Measurements from ENCODE around the gene SCGB1C2.
"Not testable (repeated sequence)": the region's sequence is repeated elsewhere in the genome, so short reads cannot be mapped to it uniquely, and the experiment has no call there.

The SCGB1C2 gene

DNA sequence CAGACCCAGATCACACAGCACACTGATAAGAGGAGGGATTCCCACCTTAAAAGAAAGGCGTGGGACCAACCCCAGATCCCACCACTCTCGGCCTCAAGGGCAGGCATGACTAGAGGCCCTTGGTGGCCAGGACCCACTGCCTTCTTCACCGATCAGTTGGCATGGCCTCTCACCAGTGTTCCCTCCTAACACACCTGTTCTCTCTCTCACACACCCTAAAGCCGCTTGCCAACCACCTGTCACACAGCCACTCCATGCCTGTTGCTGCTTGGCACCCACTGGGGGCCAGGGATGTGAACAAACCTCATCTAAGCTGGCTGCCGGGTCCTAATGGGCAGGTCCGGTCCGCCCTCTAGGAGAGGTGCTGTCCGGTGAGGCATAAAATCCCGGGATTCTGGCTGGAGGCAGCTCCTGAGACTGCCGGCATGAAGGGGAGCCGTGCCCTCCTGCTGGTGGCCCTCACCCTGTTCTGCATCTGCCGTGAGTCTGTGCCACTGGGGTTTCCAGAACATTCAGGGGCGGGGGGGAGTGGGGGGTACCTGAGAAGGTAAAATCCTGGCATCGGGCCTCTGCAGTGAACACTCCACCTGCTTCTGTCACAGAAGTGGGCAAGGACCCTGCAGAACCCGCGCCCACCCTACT, at the start of gene SCGB1C2:
TSS of gene SCGB1C2 (plus strand) at position 404 of the 642 bp plus-strand sequence. CDS start at position 426, 22 bp downstream.
- DNase-seq (ENCODE audit: low read depth): not testable (repeated sequence)

GRCh38 chr17:113111-113510, 24.3 kb upstream of the SCGB1C2 start:
- not testable (repeated sequence) for DNase-seq (ENCODE audit: low read depth); H3K4me3 ChIP-seq (ENCODE audit: low read length)

More for the DNA sequence above, at the start of gene SCGB1C2:
- H3K4me3 ChIP-seq (ENCODE audit: low read length): not testable (repeated sequence)

DNA sequence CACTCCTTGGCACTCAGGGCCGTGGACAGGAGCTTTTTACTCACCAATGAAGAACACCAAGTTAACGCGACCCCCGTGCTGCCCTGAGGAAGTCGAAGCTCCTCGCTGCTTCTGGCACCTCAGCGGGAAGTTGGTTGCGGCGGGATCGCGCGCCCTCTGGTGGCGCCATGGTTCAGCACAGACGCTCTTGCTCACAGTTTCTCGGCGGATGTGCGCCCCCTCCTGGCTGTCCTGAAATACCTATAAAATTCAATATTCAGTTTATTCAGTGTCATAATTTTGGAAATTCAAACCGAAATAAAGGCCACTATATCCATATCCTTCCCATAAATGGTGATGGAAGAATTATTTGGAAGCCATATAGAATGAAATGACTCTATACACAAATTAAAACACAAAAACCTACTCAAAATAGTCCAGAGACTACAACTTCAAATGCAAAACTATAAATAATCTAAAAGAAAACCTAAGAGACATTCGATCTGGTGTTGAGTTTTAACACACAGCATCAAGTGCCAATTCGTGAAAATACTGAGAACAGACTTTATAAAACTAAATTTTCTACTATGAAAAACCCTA, 18.9 kb upstream of the SCGB1C2 start:
- not testable (repeated sequence) for DNase-seq (ENCODE audit: low read depth); H3K4me3 ChIP-seq (ENCODE audit: low read length)

- DNase-seq (ENCODE audit: low read depth): not testable (repeated sequence)
These were observed 3.4 kb upstream of the SCGB1C2 start for GRCh38 chr17:133932-134331.

GRCh38 chr17:134332-134785, 3.0 kb upstream of the SCGB1C2 start:
- not testable (repeated sequence) for H3K4me3 ChIP-seq (ENCODE audit: low read length)

More at GRCh38 chr17:133932-134331, 3.4 kb upstream of the SCGB1C2 start:
- not testable (repeated sequence) for H3K4me3 ChIP-seq (ENCODE audit: low read length)

GRCh38 chr17:135022-135421, 2.3 kb upstream of the SCGB1C2 start:
- not testable (repeated sequence) for H3K4me3 ChIP-seq (ENCODE audit: low read length); DNase-seq (ENCODE audit: low read depth)

More at GRCh38 chr17:134332-134785, 3.0 kb upstream of the SCGB1C2 start:
- DNase-seq (ENCODE audit: low read depth): not testable (repeated sequence)

DNA sequence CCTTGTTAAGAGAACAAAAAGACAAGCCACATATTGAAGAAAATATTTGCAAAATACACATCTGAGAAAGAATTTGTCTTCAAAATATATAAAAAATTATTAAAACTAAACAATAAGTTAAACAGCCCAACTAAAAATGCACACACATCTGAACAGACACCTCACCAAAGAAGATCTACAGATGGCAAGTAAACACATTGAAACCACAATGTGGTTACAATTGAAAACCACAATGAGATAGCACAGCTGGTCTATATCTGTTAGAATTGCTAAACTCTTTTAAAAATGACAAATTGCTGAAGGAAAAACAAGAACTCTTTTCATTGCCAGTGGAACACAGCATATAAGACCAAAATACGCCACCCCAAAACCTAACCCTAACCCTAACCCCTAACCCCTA, 1.5 kb upstream of the SCGB1C2 start:
- DNase-seq (ENCODE audit: low read depth); H3K4me3 ChIP-seq (ENCODE audit: low read length): not testable (repeated sequence)

- not testable (repeated sequence) for DNase-seq (ENCODE audit: low read depth); H3K4me3 ChIP-seq (ENCODE audit: low read length)
- TF ChIP-seq CTCF (conservative IDR thresholded peaks at IDR 0.05; ENCODE audit: low read length): peak; percentile 37
These were observed 838 bp upstream of the SCGB1C2 start for GRCh38 chr17:136531-136930.

DNA sequence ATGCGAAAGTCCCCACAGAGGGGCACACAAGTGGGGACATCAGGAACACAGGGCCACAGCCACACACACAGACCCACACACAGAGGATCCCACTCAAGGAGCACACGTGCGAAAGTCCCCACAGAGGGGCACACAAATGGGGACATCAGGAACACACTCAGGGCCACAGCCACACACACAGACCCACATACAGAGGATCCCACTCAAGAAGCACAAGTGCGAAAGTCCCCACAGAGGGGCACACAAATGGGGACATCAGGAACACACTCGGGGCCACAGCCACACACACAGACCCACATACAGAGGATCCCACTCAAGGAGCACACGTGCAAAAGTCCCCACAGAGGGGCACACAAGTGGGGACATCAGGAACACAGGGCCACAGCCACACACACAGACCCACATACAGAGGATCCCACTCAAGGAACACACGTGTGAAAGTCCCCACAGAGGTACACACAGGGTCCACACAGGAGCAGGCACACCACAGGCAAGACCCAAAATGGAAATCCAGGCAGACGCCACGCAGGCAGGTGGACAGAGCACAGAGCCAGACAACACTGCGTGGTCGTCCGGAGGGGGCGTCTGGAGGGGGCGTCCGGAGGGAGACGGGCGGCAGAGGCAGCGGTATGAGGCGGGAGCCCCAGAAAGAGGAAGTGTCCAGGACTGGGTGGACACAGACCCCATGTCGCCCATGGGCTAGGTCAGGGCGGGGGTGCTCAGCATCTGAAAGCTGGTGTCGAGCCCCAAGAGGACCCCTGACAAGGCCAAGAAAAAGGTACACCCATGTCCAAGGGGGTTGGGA, 2.2 kb downstream of the SCGB1C2 start:
- not testable (repeated sequence) for DNase-seq (ENCODE audit: low read depth); H3K4me3 ChIP-seq (ENCODE audit: low read length)

GRCh38 chr17:142102-142661, 4.8 kb downstream of the SCGB1C2 start:
- TF ChIP-seq CTCF (conservative IDR thresholded peaks at IDR 0.05; ENCODE audit: low read length): no peak
- peak; percentile 26 for DNase-seq (ENCODE audit: low read depth)
- H3K4me3 ChIP-seq (ENCODE audit: low read length): no peak overlapping the region

GRCh38 chr17:142876-143784, 5.8 kb downstream of the SCGB1C2 start:
- H3K4me3 ChIP-seq (ENCODE audit: low read length): no peak overlapping the region
- no peak for TF ChIP-seq CTCF (conservative IDR thresholded peaks at IDR 0.05; ENCODE audit: low read length)
- DNase-seq (ENCODE audit: low read depth): no peak
